Measurements from ENCODE around the gene SPECC1L. TPM values are rescaled to one million over a fixed set of nuclear protein-coding genes. Genes with fewer than 3 reads are reported as not detected.
A peak's percentile ranks its signal among the peaks of the same experiment; 100 is the strongest.

The SPECC1L gene
- total RNA-seq, 1 experiment from 2014 or later: 14.1 TPM

DNA sequence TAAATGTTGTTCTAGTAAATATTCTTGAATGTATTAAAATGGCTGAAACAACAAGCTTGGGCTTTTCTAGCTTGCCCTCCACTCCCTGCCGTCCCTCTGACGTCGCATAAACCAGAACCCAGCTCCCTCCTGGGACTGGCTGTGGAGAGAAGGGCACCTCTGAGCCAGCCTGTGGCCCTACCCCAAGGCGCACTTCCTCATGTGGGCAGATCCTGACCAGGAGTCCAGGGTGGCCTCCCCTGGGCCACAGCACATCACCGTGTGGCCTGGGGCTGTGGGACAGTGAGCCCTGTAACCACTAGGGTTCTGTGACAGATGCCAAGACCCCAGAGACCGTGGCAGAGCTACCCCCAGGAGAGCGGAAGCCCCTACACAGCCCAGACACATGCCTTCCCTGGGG, 146.6 kb downstream of the SPECC1L start:
- Histone ChIP-seq H3K4me2 (ENCODE audit: low read length) (no peak overlapping the region), H3K9me2 (replicated peaks; ENCODE audit: low read length) (no peaks in the 10 kb centered on the region), H3K9me3 (ENCODE audit: low read length) (no peaks in the 10 kb centered on the region), H3K9ac (ENCODE audit: low read length) (no peak overlapping the region), H3K27ac (ENCODE audit: low read length) (no peak overlapping the region), H3K79me2 (ENCODE audit: low read length) (no peaks in the 10 kb centered on the region), H4K20me1 (ENCODE audit: low read length) (no peaks in the 10 kb centered on the region), H3K4me3 (ENCODE audit: low read length) (no peak overlapping the region), H2AFZ (ENCODE audit: low read length) (no peak overlapping the region), H3K36me3 (ENCODE audit: low read depth, low read length) (no peaks in the 10 kb centered on the region), H3K4me1 (ENCODE audit: insufficient read depth, low read length) (no peaks in the 10 kb centered on the region), H3K27me3 (ENCODE audit: low read length) (no peaks in the 10 kb centered on the region), H3F3A (ENCODE audit: low read length, unreplicated experiment) (no peaks in the 10 kb centered on the region)
- ATAC-seq (no peak), DNase-seq (no peak)
- ChIA-PET CTCF (no interaction called here), POLR2A (ENCODE audit: unreplicated experiment) (no interaction called here)
- no TSS peak for BruUV-seq (replicated peaks)
- intact Hi-C loops (cut with micrococcal nuclease): no loop called here
- no peak for TF ChIP-seq CTCF (conservative IDR thresholded peaks at IDR 0.05; ENCODE audit: low read depth, low read length)
- TF ChIP-seq EZH2phosphoT487 (IDR thresholded peaks at IDR 0.05; ENCODE audit: borderline replicate concordance, low read length): no peak
- no peak for TF ChIP-seq EZH2 (IDR thresholded peaks at IDR 0.05; ENCODE audit: low read length, unreplicated experiment)

DNA sequence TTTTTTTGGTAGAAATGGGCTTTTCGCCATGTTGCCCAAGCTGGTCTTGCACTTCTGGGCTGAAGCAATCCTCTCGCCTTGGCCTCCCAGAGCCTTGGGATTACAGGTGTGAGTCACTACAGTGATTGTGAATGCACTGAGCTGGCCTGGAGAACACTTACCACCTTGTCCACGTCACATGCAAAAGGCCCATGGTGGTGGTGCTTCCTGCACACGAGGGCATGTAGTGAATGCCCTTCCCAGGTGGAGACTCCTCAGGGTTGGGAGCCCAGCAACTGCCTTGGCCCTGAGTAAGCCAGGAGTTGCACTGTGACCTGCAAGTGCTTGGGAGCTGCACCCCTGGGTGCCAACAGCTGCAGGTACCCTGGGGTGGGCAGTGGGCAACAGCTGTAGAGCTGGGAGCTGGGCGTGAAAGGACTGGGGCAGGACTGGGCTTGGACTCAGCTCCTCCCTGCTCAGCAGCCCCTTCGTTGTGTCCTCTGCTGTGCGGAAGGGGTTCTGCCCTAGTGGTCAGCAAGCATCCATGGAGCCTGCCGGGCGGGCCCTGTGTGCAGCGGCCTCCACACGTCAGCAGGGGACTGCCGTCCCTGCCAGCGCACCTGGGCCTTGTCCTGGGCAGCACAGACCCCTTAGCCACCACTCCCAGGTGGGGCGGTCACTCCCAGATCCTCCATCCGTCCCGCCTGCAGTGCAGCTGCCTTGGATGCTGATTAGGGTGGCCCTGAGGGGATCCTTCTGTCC, 147.4 kb downstream of the SPECC1L start:
- no peak for TF ChIP-seq EZH2 (IDR thresholded peaks at IDR 0.05; ENCODE audit: low read length, unreplicated experiment)
- TF ChIP-seq CTCF (conservative IDR thresholded peaks at IDR 0.05; ENCODE audit: low read depth, low read length): no peak
- TF ChIP-seq EZH2phosphoT487 (IDR thresholded peaks at IDR 0.05; ENCODE audit: borderline replicate concordance, low read length): no peak
- H3K36me3 ChIP-seq (ENCODE audit: low read depth, low read length): no peaks in the 10 kb centered on the region
- no peak overlapping the region for H3K4me3 ChIP-seq (ENCODE audit: low read length)
- no peaks in the 10 kb centered on the region for H4K20me1 ChIP-seq (ENCODE audit: low read length)
- no peaks in the 10 kb centered on the region for H3K79me2 ChIP-seq (ENCODE audit: low read length)
- no peak overlapping the region for H3K4me2 ChIP-seq (ENCODE audit: low read length)
- ChIA-PET POLR2A (ENCODE audit: unreplicated experiment) (no interaction called here), CTCF (no interaction called here)
- H3F3A ChIP-seq (ENCODE audit: low read length, unreplicated experiment): no peaks in the 10 kb centered on the region
- no peak for ATAC-seq
- no peak overlapping the region for H3K9ac ChIP-seq (ENCODE audit: low read length)
- intact Hi-C loops (cut with micrococcal nuclease): no loop called here
- H3K4me1 ChIP-seq (ENCODE audit: insufficient read depth, low read length): no peaks in the 10 kb centered on the region
- H3K9me3 ChIP-seq (ENCODE audit: low read length): no peaks in the 10 kb centered on the region
- H3K9me2 ChIP-seq (replicated peaks; ENCODE audit: low read length): no peaks in the 10 kb centered on the region
- H3K27me3 ChIP-seq (ENCODE audit: low read length): no peaks in the 10 kb centered on the region
- no peak overlapping the region for H2AFZ ChIP-seq (ENCODE audit: low read length)
- BruUV-seq (replicated peaks): no TSS peak
- DNase-seq: no peak
- no peak overlapping the region for H3K27ac ChIP-seq (ENCODE audit: low read length)

DNA sequence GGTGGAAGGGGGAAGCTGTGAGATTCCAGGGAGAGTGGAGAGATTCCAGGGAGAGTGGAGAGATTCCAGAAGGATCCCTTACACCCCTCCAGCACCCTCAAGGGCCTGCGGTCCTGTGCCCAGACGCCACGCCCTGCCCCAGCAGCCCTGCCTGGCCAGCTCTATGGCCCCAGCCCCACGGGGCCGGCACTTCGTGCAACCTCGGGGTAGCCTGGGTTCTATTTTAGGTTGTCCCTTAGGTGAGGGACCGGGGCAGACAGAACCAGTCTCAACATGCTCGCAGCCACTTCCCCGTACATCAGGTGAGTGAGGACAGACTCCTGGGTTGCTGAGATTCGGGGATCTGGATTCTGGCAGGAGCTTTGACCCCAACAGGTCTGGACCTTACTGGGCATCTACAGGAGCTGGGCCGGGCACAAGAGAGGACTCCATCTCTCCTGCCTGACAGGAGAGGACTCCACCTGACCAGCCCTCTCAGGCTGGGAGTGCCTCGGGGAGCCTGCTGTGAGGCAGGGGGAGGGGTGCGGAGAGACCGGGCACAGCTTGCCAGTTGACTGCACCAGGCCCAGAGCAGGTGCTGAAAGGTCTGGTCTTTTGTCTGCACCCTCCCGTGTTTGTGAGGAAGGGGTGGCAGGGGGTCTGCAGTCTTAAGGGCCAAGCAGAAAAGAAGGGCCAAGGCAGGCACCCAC, 148.3 kb downstream of the SPECC1L start:
- H3K4me2 ChIP-seq (ENCODE audit: low read length): no peak overlapping the region
- intact Hi-C loops (cut with micrococcal nuclease): no loop called here
- no peaks in the 10 kb centered on the region for H3F3A ChIP-seq (ENCODE audit: low read length, unreplicated experiment)
- no peaks in the 10 kb centered on the region for H3K27me3 ChIP-seq (ENCODE audit: low read length)
- ChIA-PET POLR2A (ENCODE audit: unreplicated experiment) (no interaction called here), CTCF (no interaction called here)
- H3K36me3 ChIP-seq (ENCODE audit: low read depth, low read length): no peaks in the 10 kb centered on the region
- H3K4me3 ChIP-seq (ENCODE audit: low read length): no peak overlapping the region
- H4K20me1 ChIP-seq (ENCODE audit: low read length): no peaks in the 10 kb centered on the region
- TF ChIP-seq CTCF (conservative IDR thresholded peaks at IDR 0.05; ENCODE audit: low read depth, low read length): no peak
- TF ChIP-seq EZH2phosphoT487 (IDR thresholded peaks at IDR 0.05; ENCODE audit: borderline replicate concordance, low read length): no peak
- no peak for TF ChIP-seq EZH2 (IDR thresholded peaks at IDR 0.05; ENCODE audit: low read length, unreplicated experiment)
- no peak overlapping the region for H2AFZ ChIP-seq (ENCODE audit: low read length)
- no peaks in the 10 kb centered on the region for H3K9me2 ChIP-seq (replicated peaks; ENCODE audit: low read length)
- no peaks in the 10 kb centered on the region for H3K9me3 ChIP-seq (ENCODE audit: low read length)
- H3K27ac ChIP-seq (ENCODE audit: low read length): no peak overlapping the region
- DNase-seq (no peak), ATAC-seq (no peak)
- TSS peak; percentile 5 for BruUV-seq (replicated peaks)
- no peak overlapping the region for H3K9ac ChIP-seq (ENCODE audit: low read length)
- H3K4me1 ChIP-seq (ENCODE audit: insufficient read depth, low read length): no peaks in the 10 kb centered on the region
- no peaks in the 10 kb centered on the region for H3K79me2 ChIP-seq (ENCODE audit: low read length)

Data from PC-3 (cell line).